ENCODE results near the gene WNT16. TPM values are rescaled to one million over a fixed set of nuclear protein-coding genes. Genes with fewer than 3 reads are reported as not detected.

Gene WNT16
- total RNA-seq, 1 donor from 2014 or later = not detected

- no peak for DNase-seq (ENCODE audit: extremely low read depth, low read depth, low spot score)
Measured at GRCh38 chr7:121390109-121390508, 61.3 kb downstream of the WNT16 start.

DNA sequence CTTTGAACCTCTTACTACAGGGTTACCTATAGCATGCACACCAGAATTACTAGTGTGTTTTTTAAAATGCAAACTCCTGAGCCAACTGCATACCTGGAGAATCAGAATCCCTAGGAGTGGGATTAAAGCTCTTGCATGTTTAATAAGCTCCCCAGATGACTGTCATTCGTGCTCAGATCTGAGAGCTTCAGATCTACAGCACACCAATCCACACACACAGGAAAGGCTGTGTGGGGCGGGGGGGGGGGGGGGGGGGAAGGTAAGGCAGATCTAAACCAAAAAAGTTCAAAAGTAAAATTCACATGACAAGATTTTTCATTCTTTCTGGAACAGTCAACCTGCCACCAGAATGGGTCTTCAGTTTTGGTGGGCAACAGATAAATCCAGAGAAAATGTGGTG, 61.8 kb downstream of the WNT16 start:
- DNase-seq (ENCODE audit: extremely low read depth, low read depth, low spot score) = no peak

Other genes starting within 250 kb of the WNT16 start
- 45.2 and 52.7 TPM in 2 replicates for gene FAM3C, start 67.3 kb downstream of the WNT16 start, total RNA-seq